Suppressor macrophage (primary cell): ENCODE data around the gene DNAJB6.

ENCODE experiments used
- DNase-seq, 4 experiments: peaks; one replicate each; pipeline ENCODE4 v3.0.0-alpha.2; 2020 to 2022

DNAJB6 gene

GRCh38 chr7:157396316-157397035 is 59.7 kb downstream of the DNAJB6 start:
- DNase-seq, result no peak

GRCh38 chr7:157397036-157397720 is 60.4 kb downstream of the DNAJB6 start:
- DNase-seq, result no peak

- DNase-seq, result peak; percentile 29 to 43 (median 34)
These were observed 61.2 kb downstream of the DNAJB6 start for GRCh38 chr7:157397731-157398691.

- no peak for DNase-seq
These were observed 62.4 kb downstream of the DNAJB6 start for GRCh38 chr7:157399086-157399687.

- DNase-seq, result no peak
These were observed 63.5 kb downstream of the DNAJB6 start for GRCh38 chr7:157400171-157400860.

GRCh38 chr7:157401567-157402387 is 65.0 kb downstream of the DNAJB6 start:
- peak in 3 of 4 experiments; percentile 17 to 27 (median 23) for DNase-seq

- DNase-seq, result no peak
These were observed 65.5 kb downstream of the DNAJB6 start for GRCh38 chr7:157402388-157402703.

GRCh38 chr7:157402911-157403534 is 66.2 kb downstream of the DNAJB6 start:
- no peak for DNase-seq

GRCh38 chr7:157403646-157404401 is 67.0 kb downstream of the DNAJB6 start:
- no peak for DNase-seq

- DNase-seq, result peak in 3 of 4 experiments; percentile 18 to 33 (median 24)
These were observed 68.2 kb downstream of the DNAJB6 start for GRCh38 chr7:157404845-157405481.

GRCh38 chr7:157405501-157405900 is 68.7 kb downstream of the DNAJB6 start:
- DNase-seq, result no peak

GRCh38 chr7:157405914-157406810 is 69.4 kb downstream of the DNAJB6 start:
- no peak for DNase-seq

GRCh38 chr7:157406971-157407370 is 70.2 kb downstream of the DNAJB6 start:
- DNase-seq, result no peak

GRCh38 chr7:157407512-157408257 is 70.9 kb downstream of the DNAJB6 start:
- DNase-seq, result no peak

GRCh38 chr7:157408258-157409101 is 71.7 kb downstream of the DNAJB6 start:
- DNase-seq, result no peak

- no peak for DNase-seq
These were observed 72.4 kb downstream of the DNAJB6 start for GRCh38 chr7:157409149-157409752.
